Germinal center (tissue), 1 donor: ENCODE measurements around the gene TM9SF4.

Experiments
- DNase-seq: peaks from one replicate; pipeline ENCODE4 v3.0.0; 2012; ENCODE audit warnings: mixed read lengths, low spot score

Gene TM9SF4

DNA sequence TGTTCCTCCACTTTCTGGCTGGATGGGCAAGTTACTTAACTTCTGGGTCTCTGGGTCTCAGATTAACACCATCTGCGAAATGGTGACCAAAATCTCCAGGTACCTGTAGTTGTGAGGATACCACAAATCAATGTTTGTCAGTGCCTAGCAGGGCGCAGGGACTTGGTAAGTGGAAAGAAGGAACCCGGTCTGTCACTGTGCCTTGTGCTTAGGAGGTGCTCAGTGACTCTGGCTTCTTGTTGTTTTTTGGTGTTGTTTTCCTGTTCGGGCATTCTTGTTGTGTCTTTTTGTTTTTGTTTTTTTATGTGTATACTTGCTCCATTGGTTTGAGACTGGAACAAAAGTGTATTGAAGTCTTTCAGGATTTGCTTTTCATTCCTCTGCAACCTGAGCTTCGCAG lies 17.8 kb downstream of the TM9SF4 start:
- DNase-seq = no peak

DNA sequence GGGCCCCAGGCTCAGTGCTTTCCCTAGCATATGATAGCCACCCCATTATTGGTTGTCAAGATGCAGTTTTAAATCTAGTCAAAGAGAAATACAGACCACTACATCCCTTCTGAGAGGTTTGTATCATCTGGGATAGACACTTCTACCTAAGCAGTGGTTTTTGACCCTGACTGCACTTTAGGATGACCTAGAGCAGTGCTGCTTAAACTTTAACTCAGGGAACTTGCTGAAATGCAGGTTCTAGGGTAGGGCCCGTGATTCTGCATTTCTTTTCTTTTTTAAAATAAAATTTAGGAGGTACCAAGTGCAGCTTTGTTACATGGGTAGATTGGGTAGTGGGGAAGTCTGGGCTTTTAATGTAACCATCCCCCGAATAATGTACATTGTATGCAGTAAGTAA lies 18.7 kb downstream of the TM9SF4 start:
- DNase-seq = no peak

DNA sequence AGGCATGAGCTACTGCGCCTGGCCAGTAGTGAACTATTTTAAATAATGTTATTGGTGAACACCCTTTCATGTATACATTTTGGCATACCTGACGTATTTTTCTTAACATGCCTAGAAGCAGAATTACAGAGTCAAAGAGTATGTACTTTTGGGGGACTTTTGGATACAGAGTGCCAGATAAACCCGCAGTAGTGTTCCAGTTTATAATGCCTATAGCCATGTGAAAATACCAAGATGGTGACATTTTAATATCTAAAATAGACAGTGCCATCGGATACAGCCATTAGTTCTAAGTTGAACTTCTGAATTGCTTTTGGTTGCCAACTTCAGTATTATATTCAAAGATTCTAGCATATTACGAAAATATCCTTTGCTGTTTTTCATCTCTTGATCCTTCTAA lies 20.3 kb downstream of the TM9SF4 start:
- no peak for DNase-seq

DNA sequence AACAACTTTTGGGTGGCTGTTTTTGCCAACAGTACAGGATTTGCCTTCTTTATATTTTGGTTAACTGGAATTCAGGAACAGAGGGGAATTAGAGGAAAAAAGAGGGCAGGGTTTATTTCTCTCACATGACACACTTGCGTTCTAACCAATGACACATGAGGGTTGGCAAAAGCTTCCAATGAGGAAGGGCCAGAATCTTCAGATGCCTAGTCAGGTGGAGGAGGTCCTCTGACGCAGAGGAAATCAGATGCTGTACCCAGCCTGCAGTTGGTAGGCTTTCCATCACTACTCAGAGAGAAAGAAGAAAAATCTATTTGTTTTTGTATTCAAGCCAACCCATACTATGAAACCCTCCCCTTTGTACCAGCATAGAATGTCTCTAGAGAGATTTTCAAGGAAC lies 20.8 kb downstream of the TM9SF4 start:
- DNase-seq = no peak

DNA sequence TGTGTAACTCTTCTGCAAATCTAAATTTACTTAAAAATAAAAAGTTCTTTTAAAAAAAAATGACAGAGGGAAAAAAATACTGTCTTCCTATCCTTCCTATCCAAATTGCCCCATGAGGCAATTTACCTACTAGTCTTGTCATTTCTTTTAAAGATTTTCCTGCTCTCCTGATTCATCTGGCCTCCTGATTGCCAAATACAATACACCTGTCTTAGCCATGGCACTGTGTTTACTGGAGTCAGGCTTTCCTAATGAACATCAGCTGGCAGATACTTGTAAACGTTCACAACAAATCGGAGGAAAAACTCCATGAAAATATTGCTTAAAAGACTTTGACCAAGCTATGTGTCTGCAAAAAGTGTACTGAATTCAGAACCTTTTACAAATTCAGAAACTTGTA lies 21.5 kb downstream of the TM9SF4 start:
- DNase-seq = no peak

DNA sequence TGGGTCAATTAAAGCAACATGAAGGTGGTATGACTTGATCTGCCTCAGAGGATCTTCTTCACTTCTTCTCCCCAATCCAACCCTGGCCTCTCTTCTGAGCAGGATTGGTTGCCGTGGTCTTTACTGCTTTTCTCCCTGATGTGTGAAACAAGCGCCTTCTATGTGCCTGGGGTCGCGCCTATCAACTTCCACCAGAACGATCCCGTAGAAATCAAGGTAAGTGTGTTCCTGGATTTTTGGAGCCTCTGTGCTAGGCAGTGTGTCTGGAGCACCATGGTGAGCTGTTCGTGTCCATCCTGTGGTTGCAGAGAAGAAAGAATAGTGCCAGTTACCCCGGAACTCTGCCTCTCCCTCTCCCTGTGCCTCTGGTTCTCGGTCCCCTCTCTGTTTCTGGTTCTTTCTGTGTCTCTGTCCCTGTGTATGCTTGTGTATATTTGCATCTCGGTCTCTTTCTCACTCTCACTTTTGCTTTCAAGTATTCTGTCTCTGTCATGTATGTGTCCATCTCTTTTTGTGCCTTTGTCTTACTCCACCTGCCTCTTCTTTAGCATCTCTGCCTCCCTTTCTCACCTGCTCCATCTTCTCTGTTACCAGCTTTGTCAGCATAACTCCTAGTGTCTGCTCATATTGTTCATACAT lies 23.5 kb downstream of the TM9SF4 start:
- DNase-seq = no peak

DNA sequence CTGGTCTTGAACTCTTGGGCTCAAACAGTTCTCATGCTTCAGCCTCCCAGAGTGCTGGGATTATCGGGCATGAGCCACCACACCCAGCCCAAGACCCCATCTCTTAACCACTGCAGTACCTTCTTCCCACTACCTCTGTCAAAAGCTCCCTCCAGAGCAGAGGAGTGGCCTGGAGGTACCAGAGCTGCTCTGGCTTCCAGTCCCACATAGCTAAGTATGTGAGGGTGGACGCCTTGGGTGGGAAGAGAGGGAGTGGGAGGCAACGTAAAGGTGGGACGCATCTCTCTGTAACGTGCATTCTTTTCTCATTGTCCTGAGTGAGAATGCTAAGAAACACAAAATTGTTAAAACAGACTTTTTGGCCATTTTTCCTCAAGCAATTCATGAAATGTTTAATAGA lies 24.5 kb downstream of the TM9SF4 start:
- no peak for DNase-seq

DNA sequence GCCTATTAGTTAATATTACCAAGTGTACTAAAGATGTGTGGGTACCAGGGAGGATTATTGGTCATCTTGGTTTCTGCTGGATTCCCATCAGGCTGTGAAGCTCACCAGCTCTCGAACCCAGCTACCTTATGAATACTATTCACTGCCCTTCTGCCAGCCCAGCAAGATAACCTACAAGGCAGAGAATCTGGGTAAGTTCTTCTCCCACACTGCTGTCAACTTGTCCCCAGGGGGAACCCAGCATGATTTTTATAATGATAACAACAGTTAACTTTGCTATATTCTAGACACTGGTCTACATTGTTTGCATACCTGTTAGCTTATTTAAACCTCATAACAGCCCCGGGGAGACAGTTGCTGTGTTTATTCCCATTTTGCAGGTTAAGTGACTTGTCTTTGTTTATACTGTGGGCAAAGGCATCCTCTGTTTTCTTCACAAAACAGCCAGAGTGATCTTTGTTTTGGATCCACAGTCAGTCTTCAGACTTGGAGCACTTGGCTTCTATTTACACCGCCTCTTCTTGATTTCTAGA lies 26.5 kb downstream of the TM9SF4 start:
- no peak for DNase-seq

DNA sequence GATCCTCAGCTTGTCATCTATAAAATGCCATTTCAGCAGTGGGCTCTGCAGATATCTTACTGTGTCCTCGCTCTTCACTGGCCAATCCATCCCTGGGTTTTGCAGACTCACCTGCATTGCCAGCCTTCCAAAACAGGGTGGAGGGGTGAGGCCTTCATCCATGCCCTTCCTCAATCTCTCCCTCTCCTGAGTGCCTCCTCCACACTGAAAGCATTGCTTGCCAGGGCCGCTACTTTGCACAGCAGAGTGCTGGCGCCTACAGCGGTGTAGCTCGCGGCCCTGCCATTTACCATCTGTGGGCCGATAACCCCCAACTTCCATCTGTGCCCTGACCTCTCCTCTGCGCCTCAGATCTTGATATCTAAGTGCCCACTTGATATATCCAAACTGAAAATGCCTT lies 29.4 kb downstream of the TM9SF4 start:
- DNase-seq = no peak

DNA sequence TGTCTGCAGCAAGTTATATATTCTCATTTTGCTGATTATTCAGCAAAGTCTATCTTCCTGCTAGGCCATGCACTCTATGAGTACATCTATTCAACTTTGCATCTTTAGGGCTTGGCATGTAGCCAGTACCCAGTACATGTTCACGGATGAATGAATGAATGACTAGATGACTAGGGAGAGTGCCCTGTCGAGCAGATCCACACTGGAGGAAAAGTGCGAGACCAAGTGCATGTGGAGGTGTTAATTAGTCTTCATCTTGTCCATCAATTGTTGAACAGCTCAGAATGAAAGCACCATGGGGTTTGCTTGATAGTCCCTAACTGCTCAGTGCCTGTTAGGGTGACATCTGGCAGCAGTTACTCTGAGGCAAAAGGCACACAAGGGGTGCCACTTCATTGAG lies 30.4 kb downstream of the TM9SF4 start:
- no peak for DNase-seq

DNA sequence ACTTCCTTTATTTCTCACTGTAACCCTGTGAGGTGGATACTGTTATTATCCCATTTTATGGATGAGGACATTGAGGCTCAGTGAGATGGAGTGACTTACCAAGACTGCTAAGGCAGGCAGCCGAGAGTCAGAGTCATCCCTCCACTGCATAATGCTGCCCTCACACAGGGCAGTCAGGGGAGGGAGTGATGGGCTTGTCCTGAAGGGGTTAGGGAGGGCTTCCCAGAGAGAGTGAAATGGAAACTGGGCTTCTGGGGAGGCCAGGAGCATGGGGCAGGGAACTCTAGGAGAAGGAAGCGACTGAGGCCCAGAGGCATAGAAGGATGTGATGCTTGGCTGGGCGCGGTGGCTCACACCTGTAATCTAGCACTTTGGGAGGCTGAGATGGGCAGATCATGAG lies 31.1 kb downstream of the TM9SF4 start:
- no peak for DNase-seq

DNA sequence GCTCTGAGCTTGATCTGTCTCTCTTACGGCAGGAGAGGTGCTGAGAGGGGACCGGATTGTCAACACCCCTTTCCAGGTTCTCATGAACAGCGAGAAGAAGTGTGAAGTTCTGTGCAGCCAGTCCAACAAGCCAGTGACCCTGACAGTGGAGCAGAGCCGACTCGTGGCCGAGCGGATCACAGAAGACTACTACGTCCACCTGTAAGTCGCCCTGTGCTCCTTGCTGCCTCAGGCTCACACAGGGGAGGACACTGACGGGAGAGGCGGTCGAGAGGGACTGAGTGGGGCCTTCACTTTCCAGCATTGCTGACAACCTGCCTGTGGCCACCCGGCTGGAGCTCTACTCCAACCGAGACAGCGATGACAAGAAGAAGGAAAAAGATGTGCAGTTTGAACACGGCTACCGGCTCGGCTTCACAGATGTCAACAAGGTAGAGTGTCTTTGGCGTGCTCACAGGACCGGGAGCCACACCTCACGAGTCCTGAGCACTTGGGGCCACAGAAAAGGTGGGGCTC lies 32.0 kb downstream of the TM9SF4 start:
- DNase-seq = no peak

DNA sequence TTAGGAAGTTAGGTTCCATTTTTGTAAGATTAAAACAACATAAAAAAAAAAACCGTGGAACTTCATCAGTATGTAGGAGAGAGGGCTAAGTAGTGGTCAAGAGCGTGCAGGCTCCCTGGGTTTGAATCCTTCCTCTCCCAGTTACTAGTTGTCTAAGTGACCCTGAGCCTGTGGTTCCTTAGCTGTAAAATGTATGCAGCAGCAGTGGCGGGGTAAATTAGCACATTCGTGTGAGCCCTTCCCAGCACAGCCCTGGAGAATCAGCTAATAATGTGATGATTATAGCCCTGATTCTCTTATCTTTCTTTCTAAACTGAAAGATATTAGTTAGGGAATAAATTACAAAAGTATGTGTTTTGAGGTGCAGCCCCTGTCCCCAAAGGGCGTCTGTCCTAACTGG lies 32.6 kb downstream of the TM9SF4 start:
- DNase-seq = no peak

DNA sequence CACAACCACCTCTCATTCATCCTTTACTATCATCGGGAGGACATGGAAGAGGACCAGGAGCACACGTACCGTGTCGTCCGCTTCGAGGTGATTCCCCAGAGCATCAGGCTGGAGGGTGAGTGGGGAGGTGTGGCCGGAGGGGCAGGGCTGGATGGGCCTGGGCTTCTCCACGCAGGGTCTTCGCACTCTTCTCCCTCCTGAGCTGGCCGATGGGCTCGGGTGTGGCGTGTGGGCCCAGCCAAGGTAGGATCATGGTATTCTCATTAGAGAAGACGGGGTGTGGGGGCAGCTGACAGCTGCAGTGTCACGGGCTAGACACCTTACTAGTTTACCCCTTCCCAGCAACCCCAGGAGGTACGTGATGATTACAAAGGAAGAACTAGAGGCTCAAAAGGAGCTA lies 33.5 kb downstream of the TM9SF4 start:
- DNase-seq = no peak

DNA sequence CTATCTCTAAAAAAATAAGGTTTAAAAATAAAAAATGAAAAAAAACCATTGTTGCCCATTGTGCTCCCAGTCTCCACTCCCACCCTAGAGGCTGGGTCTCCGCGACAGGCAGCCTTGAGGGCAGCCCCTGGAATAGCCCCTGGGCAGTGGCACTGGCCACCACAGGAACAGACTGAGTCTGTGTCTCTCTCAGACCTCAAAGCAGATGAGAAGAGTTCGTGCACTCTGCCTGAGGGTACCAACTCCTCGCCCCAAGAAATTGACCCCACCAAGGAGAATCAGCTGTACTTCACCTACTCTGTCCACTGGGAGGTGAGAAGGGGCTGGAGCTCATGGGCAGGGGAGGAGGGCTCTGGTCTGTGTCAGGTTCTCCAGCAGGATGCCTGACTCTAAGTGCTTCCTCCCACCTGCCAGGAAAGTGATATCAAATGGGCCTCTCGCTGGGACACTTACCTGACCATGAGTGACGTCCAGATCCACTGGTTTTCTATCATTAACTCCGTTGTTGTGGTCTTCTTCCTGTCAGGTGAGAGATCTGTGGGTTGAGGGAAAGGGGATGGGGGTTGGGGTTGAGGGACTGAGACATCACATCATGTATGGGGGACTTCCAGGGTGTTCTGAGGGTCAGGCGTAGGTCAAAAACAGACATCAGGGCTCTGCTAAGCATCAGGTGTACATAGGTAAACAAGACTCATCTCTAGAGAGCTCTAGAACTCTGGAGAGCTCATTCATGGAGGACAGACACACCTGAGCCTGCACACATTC lies 35.6 kb downstream of the TM9SF4 start:
- no peak for DNase-seq

DNA sequence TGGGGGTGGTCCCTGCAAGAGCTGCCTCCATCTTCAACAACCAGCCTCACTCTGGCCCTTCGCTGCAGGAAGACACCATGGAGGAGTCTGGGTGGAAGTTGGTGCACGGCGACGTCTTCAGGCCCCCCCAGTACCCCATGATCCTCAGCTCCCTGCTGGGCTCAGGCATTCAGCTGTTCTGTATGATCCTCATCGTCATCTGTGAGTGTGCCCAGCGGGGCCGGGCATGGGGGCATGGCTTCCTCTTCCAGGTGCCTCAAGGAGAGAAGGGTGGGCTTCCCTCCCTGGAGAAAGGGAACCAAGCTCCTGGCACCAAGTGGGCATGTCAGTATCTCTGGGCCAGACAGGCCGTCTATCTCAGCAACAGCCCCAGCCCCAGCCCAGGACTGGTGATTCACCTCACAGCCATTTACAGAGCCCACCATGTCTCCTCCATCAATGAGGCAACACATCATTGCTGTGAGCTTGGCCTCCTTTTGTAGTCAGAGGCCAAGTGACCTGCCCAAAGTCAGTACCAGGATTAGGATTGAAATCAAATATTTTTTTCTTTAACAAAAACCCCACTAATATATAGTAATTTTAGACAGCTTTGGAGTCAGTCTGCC lies 40.2 kb downstream of the TM9SF4 start:
- no peak for DNase-seq

DNA sequence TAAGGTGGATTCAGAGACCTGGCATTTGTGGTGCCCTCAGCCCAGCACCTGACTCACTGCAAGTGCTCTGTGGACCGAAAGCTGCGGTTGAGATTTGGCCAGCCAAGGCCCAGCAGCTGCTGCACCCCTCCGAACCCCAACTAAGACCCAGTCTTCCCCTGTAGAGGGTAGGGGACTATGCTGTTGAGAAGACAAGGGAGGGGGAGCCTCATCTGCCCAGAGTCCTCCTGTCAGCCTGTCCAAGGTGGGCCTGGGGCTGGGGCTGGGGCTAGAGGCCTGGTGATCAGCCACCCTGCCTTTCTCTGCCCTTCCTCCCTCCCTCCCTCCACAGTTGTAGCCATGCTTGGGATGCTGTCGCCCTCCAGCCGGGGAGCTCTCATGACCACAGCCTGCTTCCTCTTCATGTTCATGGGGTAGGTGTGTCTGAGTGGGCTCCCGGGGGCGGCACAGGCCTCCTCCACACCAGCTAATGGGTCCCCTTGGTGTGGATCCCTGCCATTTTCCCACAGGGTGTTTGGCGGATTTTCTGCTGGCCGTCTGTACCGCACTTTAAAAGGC lies 40.9 kb downstream of the TM9SF4 start:
- no peak for DNase-seq

DNA sequence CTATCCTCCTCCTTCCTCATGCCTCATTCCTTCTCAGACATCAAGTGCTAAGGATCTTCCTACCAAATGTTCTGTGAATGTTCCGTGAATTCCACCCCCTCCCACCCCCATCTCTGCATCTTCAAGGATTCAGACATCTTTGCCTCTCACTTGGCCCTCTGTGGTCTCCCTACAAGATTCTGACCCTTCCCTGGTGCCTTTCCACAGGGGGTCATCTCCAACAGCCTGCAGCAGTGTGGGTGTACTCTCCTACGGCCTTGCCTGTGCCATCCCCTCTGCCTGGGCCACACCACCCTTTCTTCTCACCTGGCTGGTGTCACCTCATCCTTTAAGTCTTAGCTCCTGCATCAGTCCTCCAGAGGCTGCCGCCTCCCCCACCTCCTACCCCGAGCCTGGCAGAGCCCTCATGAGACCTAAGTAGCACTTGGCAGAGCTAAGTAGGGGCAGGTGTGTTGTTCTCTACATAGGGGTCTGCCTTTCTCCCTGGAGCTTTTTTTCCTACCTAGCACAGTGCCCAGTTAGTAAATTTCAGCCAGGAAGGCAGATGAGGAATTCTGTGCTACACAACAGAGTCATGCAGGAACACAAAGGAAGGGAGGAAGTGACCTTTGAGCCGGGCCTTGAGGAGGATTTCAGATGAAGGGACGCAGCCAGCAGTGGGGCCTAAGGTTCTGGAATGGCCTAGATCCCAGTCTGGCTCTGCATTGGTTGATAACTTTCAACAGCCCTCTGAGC lies 43.1 kb downstream of the TM9SF4 start:
- DNase-seq = no peak

DNA sequence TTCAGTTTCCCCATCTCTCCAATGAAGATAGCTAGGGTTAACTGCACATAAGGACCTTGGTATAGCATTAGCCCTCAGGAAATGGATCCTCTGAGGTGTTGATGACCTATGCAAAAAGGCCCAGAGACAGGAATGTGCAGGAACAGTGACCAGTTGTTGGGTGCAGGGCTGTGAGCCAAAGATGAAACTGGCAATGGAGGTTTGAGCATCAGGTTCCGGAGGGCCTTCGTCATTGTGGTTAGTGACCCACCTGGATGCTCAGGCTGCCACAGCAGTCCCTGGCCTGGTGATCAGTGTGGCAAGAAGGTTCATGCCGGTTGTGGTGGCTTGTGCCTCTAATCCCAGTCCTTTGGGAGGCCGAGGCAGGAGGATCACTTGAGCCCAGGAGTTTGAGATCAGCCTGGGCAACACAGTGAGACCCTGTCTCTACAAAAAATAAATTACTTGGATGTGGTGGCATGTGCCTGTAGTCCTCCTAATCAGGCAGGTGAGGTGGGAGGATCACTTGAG lies 43.7 kb downstream of the TM9SF4 start:
- no peak for DNase-seq

DNA sequence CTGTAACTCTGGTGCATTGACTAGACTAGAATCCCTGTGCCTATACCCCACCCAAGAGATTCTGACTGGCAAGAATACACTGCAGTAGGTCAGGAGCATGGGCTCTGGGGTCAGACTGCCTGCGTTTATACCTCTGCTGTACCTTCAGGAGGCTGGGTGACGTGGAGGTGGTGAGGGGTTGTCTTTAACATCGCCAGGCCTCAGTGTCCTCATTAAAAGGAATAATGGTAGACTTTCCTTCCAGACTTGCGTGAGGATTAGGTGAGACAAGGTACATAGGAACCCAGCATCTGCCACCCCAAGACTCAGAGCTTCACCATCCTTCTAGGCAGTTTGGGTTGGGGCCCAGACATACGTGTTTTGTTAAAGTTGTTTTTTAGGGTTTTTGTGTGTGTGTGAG lies 44.3 kb downstream of the TM9SF4 start:
- no peak for DNase-seq

DNA sequence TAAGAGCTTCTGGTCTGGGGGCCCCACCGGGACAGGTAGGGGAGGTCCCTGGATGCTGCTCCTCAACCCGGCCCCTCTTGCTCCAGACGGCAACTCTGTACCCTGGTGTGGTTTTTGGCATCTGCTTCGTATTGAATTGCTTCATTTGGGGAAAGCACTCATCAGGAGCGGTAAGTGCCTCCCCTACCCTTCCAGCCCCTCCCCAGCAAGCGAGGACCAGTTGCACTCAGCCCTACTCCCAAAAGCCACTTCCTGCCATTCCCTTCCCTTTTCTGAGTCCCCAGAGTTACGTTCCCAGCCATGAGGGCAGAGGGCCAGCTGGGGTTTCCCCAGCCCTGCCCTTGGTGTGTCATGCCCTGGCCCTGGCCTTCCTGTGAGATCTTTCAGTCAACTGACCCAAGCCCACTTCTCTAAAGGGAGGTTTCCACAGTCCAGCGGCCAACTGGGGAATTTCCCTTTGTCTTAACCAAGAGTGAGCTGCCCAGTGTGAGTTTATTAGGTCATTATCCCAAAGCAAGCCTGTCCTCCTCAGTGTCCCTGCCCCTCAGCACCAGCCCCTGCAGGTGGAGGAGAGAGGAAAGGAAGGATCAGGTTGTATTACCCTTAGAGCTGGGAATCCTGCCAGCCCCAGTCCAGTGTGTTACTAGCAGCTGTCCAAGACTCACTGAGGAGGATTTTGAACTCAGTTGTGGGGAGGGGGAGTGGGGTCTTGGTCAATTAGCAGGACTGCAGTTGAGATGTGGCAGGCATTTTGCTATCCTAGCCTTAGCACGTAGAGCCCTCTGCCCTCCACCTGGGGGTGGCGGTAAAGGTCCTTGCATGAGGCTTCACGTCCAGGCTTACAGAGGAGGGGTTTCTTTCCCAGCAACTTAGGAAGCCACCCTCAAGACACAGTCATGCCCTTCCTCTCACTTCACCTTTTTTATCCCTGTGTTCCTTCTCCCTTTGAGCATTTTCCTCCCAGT lies 45.8 kb downstream of the TM9SF4 start:
- no peak for DNase-seq
